HG02885 (cell line): Measurements from ENCODE around the gene SF3B3.
"Not testable (repeated sequence)": the region's sequence is repeated elsewhere in the genome, so short reads cannot be mapped to it uniquely, and the experiment has no call there.

Source experiments
- ATAC-seq: cut with Tn5 transposase; IDR thresholded peaks from one replicate; pipeline ENCODE4 v1.9.1; 2021; ENCODE audit warnings: mild to moderate bottlenecking; ENCODE audit not compliant: unreplicated experiment, poor library complexity

The SF3B3 gene

DNA sequence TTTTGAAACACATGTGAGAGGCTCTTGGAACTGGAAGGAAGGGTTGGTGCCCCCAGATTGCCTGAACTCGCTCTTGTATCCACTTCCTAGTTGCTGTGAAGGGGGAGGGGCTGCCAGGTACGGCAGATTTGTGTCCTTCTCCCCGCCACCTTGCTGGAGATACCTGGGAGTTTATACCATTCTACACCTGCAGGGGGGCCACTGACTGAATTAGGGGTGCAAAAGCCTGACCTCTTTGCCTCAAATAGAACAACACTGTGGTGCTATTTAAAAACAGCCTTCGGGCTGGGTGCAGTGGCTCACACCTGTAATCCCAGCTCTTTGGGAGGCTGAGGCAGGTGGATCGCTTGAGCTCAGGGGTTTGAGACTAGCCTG lies 87.6 kb downstream of the SF3B3 start:
- ATAC-seq, result no peak

DNA sequence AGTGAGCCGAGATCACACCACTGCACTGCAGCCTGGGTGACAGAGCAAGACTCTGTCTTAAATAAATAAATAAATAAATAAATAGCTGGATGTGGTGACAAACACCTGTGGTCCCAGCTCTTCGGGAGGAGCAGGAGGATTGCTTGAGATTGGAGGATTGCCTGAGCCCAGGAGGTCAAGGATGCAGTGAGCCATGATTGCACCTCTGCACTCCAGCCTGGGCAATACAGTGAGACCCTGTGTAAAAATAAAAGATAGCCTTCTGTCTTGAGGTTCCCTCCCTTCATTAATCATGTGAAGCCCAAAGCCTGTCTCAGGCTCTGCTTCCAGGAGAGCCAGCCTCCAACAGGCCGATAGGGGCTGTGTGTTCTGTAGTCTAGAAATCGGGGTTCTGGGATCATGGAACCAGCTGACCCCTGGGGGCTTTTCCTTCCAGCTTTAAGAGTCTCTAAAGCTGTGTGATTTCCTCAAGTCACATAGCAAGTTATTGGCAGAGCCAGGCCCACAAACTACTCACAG lies 88.2 kb downstream of the SF3B3 start:
- ATAC-seq, result no peak

DNA sequence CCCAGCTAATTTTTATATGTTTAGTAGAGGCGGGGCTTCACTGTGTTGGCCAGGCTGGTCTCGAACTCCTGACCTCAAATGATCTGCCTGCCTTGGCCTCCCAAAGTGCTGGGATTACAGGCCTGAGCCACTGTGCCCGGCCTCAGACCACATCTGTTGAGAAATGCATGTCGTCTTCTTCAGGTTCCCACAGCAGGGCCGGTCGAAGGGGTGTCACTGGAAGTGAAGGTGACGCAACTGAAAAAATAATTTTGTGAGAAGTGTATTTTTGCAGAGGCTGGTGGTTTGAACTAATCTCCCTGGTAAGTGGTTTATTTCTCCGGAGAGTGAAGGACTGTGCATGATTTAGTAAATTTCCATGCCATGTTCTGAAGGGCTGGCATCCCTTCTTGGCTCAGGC lies 89.3 kb downstream of the SF3B3 start:
- no peak for ATAC-seq

DNA sequence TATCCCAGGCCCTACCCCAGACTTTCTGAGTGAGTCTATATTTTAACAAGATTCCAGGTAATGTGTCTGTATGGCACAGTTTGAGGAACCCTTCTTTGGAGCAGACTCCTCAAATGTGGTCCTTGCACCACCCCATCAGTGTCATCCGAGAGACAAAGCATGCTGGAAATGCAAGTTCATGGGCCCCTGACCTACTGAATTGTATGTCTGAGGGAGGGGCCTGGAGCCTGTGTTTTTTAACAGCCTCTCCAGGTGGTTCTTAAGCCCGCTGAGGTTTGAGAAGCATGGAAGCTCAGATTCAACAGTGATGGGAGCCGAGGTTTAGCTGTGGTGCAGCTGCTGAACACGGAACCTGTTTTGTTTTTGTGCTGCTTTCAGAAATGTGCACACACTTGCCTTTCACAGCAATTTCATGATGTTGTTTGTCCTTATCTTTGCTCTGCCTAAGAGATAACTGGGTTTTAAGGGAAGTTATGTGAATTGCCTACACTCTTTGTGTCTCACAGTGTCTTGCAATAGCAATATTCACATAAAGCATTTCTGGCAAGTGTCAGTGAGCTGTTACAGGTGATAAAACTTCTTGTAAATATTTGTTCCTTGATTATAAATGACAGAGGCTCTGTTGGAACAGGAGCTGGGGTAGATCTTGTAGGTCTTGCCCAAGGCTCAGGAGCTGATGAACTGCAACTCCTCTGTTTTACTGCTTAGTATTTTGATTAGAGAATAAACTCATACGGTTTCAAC lies 90.8 kb downstream of the SF3B3 start:
- no peak for ATAC-seq

DNA sequence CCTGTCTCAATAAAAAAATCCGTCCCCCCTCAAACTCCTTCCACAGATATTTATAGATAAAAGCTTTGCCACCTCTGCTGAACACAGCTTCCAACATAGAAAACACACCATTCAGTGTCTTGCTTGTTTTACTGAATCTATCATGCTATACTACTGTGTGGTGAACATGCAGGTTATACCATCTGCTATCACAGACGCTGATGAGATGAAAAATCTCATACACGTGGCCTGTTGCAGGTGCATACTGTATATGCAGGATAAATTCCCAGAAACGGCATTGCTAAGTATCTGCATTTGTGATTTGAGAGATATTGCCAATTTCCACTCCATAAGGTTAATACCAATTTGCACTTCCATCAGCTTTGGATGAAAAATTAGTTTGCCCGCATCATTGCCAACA lies 92.3 kb downstream of the SF3B3 start:
- ATAC-seq, result no peak

DNA sequence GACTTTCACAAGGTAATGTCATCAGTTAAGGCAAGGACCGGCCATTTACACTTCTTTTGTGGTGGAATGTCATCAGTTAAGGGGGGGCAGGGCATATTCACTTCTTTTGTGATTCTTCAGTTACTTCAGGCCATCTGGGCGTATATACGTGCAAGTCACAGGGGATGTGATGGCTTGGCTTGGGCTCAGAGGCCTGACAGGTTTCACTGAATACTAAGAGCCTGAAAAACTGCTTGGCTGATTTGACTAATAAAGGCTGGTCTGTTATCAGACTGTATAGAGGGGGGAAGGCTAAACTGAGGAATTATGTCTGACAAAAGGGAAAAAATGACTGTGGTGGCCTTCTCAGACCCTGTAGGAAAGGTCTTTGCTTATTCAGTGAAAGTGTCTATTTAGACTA lies 98.2 kb downstream of the SF3B3 start:
- ATAC-seq, result not testable (repeated sequence)
